Transverse colon (tissue), 4 donors: ENCODE results near the gene MEPCE. TPM values are rescaled to one million over a fixed set of nuclear protein-coding genes. Genes with fewer than 3 reads are reported as not detected.
A peak's percentile ranks its signal among the peaks of the same experiment; 100 is the strongest.
"Not testable (repeated sequence)": the region's sequence is repeated elsewhere in the genome, so short reads cannot be mapped to it uniquely, and the experiment has no call there.

Experiments
- DNase-seq: peaks from one replicate; pipeline ENCODE4 v3.0.0-alpha.2; 2019
- H3K27ac ChIP-seq, 4 donors: fragments of 200-600 bp; sonication (generic); 2 replicates each; pipeline ENCODE4 v1.5.1; 2016 to 2018; ENCODE audit warnings: inconsistent platforms in 4 of 4
- H3K27me3 ChIP-seq: fragments of 200-600 bp; sonication (generic); 2 replicates; pipeline ENCODE4 v1.5.1; 2017; ENCODE audit warnings: inconsistent platforms
- H3K36me3 ChIP-seq, 4 donors: fragments of 200-600 bp; sonication (generic); 2 replicates each; pipeline ENCODE4 v1.5.1; 2017 to 2019; ENCODE audit warnings: inconsistent platforms in 4 of 4
- H3K4me1 ChIP-seq, 4 donors: fragments of 200-600 bp; sonication (generic); 2 replicates each; pipeline ENCODE4 v1.5.1; 2017 to 2020; ENCODE audit warnings: inconsistent platforms in 4 of 4
- H3K4me3 ChIP-seq, 4 donors: fragments of 200-600 bp; sonication (generic); 1 replicate in 1 of 4; 2 replicates in 3 of 4; pipeline versions ENCODE4 v1.5.1 to v1.6.1; 2017 to 2019; ENCODE audit warnings: inconsistent platforms in 4 of 4
- H3K9me3 ChIP-seq, 2 donors: fragments of 200-600 bp; sonication (generic); 2 replicates each; pipeline ENCODE4 v1.5.1; 2017 to 2019; ENCODE audit warnings: inconsistent platforms in 2 of 2
- EP300 ChIP-seq: sonication (generic); formaldehyde crosslinking; IDR thresholded peaks from one replicate; pipeline ENCODE4 v1.6.1; 2017; ENCODE audit warnings: antibody characterized with exemption, low read depth
- POLR2A ChIP-seq: fragments of 450-650 bp; IDR thresholded peaks from one replicate; pipeline ENCODE4 v1.6.1; 2016; ENCODE audit warnings: antibody characterized with exemption, mild to moderate bottlenecking, moderate library complexity
- POLR2AphosphoS5 ChIP-seq, 3 donors: sonication (generic); formaldehyde crosslinking; IDR thresholded peaks; one replicate each; pipeline ENCODE4 v1.6.1; 2016; ENCODE audit warnings: antibody characterized with exemption in 3 of 3
- WGBS, 2 donors: methylation state at CpG; one replicate each; pipeline ENCODE4 v1.1.5; 2018; ENCODE audit warnings: low coverage in 1 of 2; 5-methylcytosine and 5-hydroxymethylcytosine counted together
- in situ Hi-C, 4 donors: fragments of 200-750 bp; cut with MboI; loops; one replicate each; pipeline versions ENCODE4 v1.15.0 to v1.15.1; 2017; ENCODE audit warnings: low sequenced_read_pairs in 3 of 4, low pct_ligation_motif_present in 1 of 4, low pct_unique_long_range_greater_than_20kb in 1 of 4
- intact Hi-C: fragments of 100-400 bp; cut with DNase I; formaldehyde crosslinking; loops from one replicate; pipeline ENCODE4 v1.15.1; 2023; ENCODE audit warnings: low total_unique reads
- total RNA-seq, 4 donors: library from RNA; depleted of rRNA; stranded (reverse); fragments of >200 nt; gene quantifications; one replicate each; pipeline ENCODE4 v1.1.0, GENCODE V29; 2016
- TF ChIP-seq, protein P1 (sequence below), 5 experiments: fragments of 200-600 bp in 3 of 5; fragments of 450-650 bp in 2 of 5; sonication (generic) in 3 of 5; IDR thresholded peaks; 1 replicate in 2 of 5; 2 replicates in 3 of 5; pipeline ENCODE4 v1.5.1; 2016 to 2017; ENCODE audit warnings: antibody characterized with exemption in 5 of 5, inconsistent platforms in 3 of 5, mild to moderate bottlenecking in 2 of 5, moderate library complexity in 1 of 5

The MEPCE gene
- total RNA-seq, 4 donors from 2014 or later, result 25.9 to 41.9 (median 30.5) TPM

DNA sequence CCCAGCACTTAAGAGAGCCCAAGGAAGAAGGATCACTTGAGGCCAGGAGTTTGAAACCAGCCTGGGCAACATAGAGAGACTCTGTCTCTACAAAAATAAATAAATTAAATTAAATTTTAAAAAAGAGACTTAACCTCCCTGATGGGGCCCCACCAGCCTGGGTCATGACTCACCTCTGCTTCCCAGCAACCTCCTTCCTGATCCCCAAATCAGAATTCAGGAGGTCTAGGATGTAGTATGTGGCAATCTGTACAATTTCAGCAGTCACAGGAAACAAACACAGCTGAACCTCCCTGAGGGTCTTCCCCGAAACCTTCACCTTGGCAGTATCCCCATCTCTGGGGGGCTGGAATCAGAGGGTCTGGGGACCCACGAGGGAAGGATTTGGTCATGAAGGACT is 16.4 kb downstream of the MEPCE start:
- no peaks in the 10 kb centered on the region for H3K27me3 ChIP-seq
- intact Hi-C loops, result no loop called here
- TF ChIP-seq POLR2A (no peak), EP300 (no peak), POLR2AphosphoS5 (IDR thresholded peaks at IDR 0.05) (no peak)
- TF ChIP-seq, protein P1, sequence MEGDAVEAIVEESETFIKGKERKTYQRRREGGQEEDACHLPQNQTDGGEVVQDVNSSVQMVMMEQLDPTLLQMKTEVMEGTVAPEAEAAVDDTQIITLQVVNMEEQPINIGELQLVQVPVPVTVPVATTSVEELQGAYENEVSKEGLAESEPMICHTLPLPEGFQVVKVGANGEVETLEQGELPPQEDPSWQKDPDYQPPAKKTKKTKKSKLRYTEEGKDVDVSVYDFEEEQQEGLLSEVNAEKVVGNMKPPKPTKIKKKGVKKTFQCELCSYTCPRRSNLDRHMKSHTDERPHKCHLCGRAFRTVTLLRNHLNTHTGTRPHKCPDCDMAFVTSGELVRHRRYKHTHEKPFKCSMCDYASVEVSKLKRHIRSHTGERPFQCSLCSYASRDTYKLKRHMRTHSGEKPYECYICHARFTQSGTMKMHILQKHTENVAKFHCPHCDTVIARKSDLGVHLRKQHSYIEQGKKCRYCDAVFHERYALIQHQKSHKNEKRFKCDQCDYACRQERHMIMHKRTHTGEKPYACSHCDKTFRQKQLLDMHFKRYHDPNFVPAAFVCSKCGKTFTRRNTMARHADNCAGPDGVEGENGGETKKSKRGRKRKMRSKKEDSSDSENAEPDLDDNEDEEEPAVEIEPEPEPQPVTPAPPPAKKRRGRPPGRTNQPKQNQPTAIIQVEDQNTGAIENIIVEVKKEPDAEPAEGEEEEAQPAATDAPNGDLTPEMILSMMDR (IDR thresholded peaks at IDR 0.05), result no peak
- no peaks in the 10 kb centered on the region for H3K9me3 ChIP-seq
- H3K4me1 ChIP-seq, result peaks cover 0 to 22% (median 6%) of the 10 kb centered on the region in 4 donors
- no peak overlapping the region for H3K27ac ChIP-seq
- in situ Hi-C loops, result no loop called here
- no peak overlapping the region for H3K4me3 ChIP-seq
- DNase-seq, result no peak
- 83% methylated on average over 2 of the region's 2 CpGs; no CpG with 5 or more reads in 1 of the 2 donors for WGBS, 2 donors
- no peaks in the 10 kb centered on the region for H3K36me3 ChIP-seq

DNA sequence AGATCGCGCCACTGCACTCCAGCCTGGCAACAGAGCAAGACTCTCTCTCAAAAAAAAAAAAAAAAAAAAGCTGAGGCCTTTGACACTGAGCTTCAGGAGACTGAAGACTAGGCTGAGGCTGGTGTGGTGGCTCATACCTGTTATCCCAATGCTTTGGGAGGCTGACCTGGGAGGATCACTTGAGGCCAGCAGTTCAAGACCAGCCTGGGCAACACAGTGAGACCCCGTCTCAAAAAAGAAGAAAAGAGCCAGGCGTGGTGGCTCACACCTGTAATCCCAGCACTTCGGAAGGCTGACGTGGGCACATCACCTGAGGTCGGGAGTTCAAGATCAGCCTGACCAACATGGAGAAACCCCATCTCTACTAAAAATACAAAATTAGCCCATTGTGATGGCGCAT is 17.7 kb downstream of the MEPCE start:
- H3K4me1 ChIP-seq, result peaks cover 0 to 22% (median 7%) of the 10 kb centered on the region in 4 donors
- H3K9me3 ChIP-seq, H3K27ac ChIP-seq, H3K27me3 ChIP-seq, intact Hi-C loops, in situ Hi-C loops, H3K36me3 ChIP-seq, H3K4me3 ChIP-seq, DNase-seq: not testable (repeated sequence)
- WGBS, 2 donors, result 90 to 100% methylated on average over 2 to 8 of the region's 8 CpGs

DNA sequence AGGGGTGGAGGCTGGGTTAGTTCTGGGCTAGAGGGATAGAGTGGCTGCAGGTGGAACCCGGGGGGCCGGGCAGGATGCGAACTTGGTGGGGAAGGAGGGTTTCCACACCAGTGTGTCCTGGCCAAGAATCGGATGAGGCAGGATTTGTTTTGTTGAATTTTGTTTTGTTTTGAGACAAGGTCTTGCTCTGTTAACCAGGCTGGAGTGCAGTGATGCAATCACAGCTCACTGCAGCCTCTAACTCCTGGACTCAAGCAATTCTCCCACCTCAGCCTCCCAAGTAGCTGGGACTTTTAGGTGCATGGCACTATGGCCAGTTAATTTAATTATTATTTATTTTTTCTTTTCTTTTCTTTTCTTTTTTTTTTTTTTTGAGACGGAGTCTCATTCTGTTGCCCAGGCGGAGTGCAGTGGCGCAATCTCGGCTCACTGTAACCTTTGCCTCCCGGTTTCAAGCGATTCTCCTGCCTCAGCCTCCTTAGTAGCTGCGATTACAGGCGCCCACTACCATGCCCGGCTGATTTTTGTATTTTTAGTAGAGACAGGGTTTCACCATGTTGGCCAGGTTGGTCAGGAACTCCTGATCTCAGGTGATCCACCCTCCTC is 19.7 kb downstream of the MEPCE start:
- intact Hi-C loops (no loop called here), in situ Hi-C loops (no loop called here)
- Histone ChIP-seq H3K36me3 (no peaks in the 10 kb centered on the region), H3K9me3 (no peaks in the 10 kb centered on the region), H3K27ac (peak overlapping the region in 3 of 4 donors; percentile 70 to 92 (median 88)), H3K27me3 (no peaks in the 10 kb centered on the region), H3K4me3 (no peak overlapping the region), H3K4me1 (peaks cover 0 to 19% (median 7%) of the 10 kb centered on the region in 4 donors)
- 80 to 87% methylated on average over 1 to 13 of the region's 13 CpGs for WGBS, 2 donors
- TF ChIP-seq POLR2A, result no peak
- TF ChIP-seq EP300, result no peak
- TF ChIP-seq POLR2AphosphoS5 (IDR thresholded peaks at IDR 0.05), result no peak
- TF ChIP-seq, protein P1 (IDR thresholded peaks at IDR 0.05), result no peak
- DNase-seq, result no peak

DNA sequence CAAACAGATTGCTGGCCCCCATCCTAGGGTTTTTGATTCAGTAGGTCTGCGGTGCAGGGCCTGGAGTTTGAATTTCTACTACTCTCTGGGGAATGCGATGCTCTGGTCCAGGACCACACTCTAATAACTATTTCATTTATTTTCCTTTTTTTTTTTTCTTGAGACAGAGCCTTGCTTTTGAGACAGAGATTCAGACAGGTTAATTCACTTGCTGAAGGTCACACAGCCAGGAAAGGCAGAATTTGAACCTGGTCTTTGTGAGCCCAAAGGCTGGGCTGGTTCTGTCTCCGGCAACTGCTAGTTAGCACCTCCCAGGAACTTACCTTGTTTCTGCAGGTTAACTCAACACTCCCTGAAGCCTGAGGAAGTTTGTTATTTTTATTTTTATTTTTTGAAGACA is 22.9 kb downstream of the MEPCE start:
- Histone ChIP-seq H3K4me1 (peaks cover 0 to 11% (median 4%) of the 10 kb centered on the region in 4 donors), H3K27ac (no peak overlapping the region), H3K36me3 (no peaks in the 10 kb centered on the region), H3K27me3 (no peaks in the 10 kb centered on the region), H3K9me3 (no peaks in the 10 kb centered on the region), H3K4me3 (no peak overlapping the region)
- in situ Hi-C loops, result loop anchor here in 3 of 4 donors (25.0 kb wide), 2 partner anchors 235 to 260 kb away; partner anchors contain the start of genes GIGYF1 (in 2 of the 3), EPO (in 1 of the 3) and POP7 (in 1 of the 3)
- intact Hi-C loops, result no loop called here
- 94% methylated on average over 3 of the region's 3 CpGs for WGBS, 2 donors
- no peak for DNase-seq
- TF ChIP-seq POLR2A (no peak), POLR2AphosphoS5 (IDR thresholded peaks at IDR 0.05) (no peak), EP300 (no peak)
- TF ChIP-seq, protein P1 (IDR thresholded peaks at IDR 0.05), result no peak

DNA sequence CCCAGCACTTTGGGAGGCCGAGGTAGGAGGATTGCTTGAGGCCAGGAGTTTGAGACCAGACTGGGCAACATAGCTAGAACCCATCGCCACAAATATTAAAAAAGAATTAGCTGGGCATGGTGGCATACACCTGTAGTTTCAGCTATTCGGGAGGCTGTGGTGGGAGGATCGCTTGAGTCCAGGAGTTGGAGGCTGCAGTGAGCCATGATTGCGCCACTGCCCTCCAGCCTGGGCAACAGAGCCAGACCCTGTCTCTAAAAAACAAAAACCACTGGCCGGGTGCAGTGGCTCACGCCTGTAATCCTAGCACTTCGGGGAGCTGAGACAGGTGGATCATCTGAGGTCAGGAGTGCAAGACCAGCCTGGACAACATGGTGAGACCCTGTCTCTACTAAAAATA is 24.2 kb downstream of the MEPCE start:
- H3K36me3 ChIP-seq, intact Hi-C loops, H3K4me3 ChIP-seq, DNase-seq, H3K9me3 ChIP-seq, H3K27me3 ChIP-seq, H3K27ac ChIP-seq: not testable (repeated sequence)
- WGBS, 2 donors, result 87 to 92% methylated on average over 3 to 8 of the region's 8 CpGs
- in situ Hi-C loops, result loop anchor here in 3 of 4 donors (25.0 kb wide), 2 partner anchors 233 to 258 kb away; partner anchors contain the start of genes GIGYF1 (in 2 of the 3), EPO (in 1 of the 3) and POP7 (in 1 of the 3)
- peaks cover 0 to 11% (median 4%) of the 10 kb centered on the region in 4 donors for H3K4me1 ChIP-seq
